PFSK-1 (cell line): Measurements from ENCODE around the gene C3orf20.

Experiments used
- FOXP2 ChIP-seq: optimal IDR thresholded peaks from 2 replicates; pipeline ENCODE3; 2011; ENCODE audit warnings: borderline replicate concordance, control low read depth, inconsistent platforms; ENCODE audit not compliant: insufficient read depth; ENCODE audit errors: extremely low read length, extremely low read depth
- POLR2AphosphoS5 ChIP-seq: IDR thresholded peaks from 2 replicates; pipeline ENCODE4 v1.6.1; 2012; ENCODE audit warnings: low read depth, mild to moderate bottlenecking, control low read depth, low read length, moderate library complexity
- SIN3A ChIP-seq: IDR thresholded peaks from 2 replicates; pipeline ENCODE4 v1.6.1; 2012; ENCODE audit warnings: mild to moderate bottlenecking, low read length, moderate library complexity, borderline replicate concordance; ENCODE audit not compliant: insufficient read depth
- TAF1 ChIP-seq: IDR thresholded peaks from 2 replicates; pipeline ENCODE4 v1.6.1; 2012; ENCODE audit warnings: low read length, control low read depth, borderline replicate concordance; ENCODE audit not compliant: insufficient read depth
- TF ChIP-seq, protein P1 (sequence below), 2 experiments: IDR thresholded peaks; 2 replicates each; pipeline versions ENCODE4 v1.6.1 to v1.8.0; 2011 to 2012; ENCODE audit warnings: low read depth in 2 of 2, low read length in 2 of 2, control low read depth in 1 of 2, inconsistent platforms in 1 of 2, mild to moderate bottlenecking in 1 of 2, moderate library complexity in 1 of 2; ENCODE audit not compliant: insufficient read depth in 1 of 2

Gene C3orf20

DNA sequence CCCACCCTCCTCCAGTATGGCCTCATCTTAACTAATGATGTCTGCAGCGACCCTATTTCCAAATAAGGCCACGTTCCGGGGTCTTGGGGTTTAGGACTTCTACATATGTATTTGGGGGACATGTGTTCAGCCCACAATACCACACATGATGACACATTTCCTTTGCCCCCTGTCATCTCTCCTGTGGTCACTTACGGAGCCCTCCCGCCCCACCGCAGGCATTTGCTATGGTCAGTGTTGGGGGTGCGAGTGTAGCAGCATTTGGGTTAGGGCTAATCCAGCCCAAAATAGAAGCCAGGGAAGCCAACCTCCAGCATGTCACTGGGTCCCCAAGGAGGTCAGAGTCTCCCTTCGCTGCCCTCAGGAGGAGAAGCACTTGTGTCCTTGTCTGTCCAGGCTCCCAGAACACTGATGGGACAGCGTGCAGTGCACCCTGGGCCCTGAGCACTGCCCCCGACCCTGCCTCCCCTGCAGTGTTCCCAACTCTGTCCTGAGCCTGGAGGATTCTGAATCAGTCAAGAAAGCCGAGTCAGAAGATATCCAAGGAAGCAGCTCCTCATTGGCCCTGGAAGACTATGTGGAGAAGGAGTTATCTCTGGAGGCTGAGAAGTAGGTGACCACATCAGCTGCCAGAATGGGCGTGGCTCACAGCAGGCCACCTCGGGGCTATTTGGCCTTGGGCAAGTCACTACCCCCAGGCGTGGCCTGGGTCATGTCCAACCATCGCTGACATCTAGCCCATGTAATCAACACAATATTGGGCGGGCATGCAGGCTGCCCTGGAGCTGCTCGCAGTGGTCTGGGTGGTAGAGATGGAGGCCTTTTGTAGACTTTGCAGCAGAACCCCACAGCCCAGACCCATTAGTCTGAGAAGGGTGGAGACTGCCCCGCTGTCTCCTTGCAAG is 96.9 kb downstream of the C3orf20 start:
- TF ChIP-seq POLR2AphosphoS5 (no peak), TAF1 (no peak), SIN3A (no peak), FOXP2 (no peak)
- TF ChIP-seq, protein P1, sequence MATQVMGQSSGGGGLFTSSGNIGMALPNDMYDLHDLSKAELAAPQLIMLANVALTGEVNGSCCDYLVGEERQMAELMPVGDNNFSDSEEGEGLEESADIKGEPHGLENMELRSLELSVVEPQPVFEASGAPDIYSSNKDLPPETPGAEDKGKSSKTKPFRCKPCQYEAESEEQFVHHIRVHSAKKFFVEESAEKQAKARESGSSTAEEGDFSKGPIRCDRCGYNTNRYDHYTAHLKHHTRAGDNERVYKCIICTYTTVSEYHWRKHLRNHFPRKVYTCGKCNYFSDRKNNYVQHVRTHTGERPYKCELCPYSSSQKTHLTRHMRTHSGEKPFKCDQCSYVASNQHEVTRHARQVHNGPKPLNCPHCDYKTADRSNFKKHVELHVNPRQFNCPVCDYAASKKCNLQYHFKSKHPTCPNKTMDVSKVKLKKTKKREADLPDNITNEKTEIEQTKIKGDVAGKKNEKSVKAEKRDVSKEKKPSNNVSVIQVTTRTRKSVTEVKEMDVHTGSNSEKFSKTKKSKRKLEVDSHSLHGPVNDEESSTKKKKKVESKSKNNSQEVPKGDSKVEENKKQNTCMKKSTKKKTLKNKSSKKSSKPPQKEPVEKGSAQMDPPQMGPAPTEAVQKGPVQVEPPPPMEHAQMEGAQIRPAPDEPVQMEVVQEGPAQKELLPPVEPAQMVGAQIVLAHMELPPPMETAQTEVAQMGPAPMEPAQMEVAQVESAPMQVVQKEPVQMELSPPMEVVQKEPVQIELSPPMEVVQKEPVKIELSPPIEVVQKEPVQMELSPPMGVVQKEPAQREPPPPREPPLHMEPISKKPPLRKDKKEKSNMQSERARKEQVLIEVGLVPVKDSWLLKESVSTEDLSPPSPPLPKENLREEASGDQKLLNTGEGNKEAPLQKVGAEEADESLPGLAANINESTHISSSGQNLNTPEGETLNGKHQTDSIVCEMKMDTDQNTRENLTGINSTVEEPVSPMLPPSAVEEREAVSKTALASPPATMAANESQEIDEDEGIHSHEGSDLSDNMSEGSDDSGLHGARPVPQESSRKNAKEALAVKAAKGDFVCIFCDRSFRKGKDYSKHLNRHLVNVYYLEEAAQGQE (IDR thresholded peaks at IDR 0.05; ENCODE audit: insufficient read depth in 1 of 2, low read depth in 2 of 2, low read length in 2 of 2): no peak

- TF ChIP-seq, protein P1 (IDR thresholded peaks at IDR 0.05; ENCODE audit: insufficient read depth in 1 of 2, low read depth in 2 of 2, low read length in 2 of 2): no peak
- no peak for TF ChIP-seq POLR2AphosphoS5
- no peak for TF ChIP-seq TAF1
- TF ChIP-seq FOXP2: no peak
Measured at GRCh38 chr3:14772533-14773138, 97.7 kb downstream of the C3orf20 start.

- TF ChIP-seq POLR2AphosphoS5 (no peak), FOXP2 (no peak), TAF1 (no peak), SIN3A (no peak)
- TF ChIP-seq, protein P1 (IDR thresholded peaks at IDR 0.05; ENCODE audit: insufficient read depth in 1 of 2, low read depth in 2 of 2, low read length in 2 of 2): no peak
Measured at GRCh38 chr3:14773281-14773680, 98.3 kb downstream of the C3orf20 start.

- TF ChIP-seq TAF1: no peak
- TF ChIP-seq SIN3A: no peak
- TF ChIP-seq POLR2AphosphoS5: no peak
- TF ChIP-seq, protein P1 (IDR thresholded peaks at IDR 0.05; ENCODE audit: insufficient read depth in 1 of 2, low read depth in 2 of 2, low read length in 2 of 2): no peak
- no peak for TF ChIP-seq FOXP2
Measured at GRCh38 chr3:14773691-14774128, 98.8 kb downstream of the C3orf20 start.
